ENCODE results near the gene TRPV5.

The TRPV5 gene

DNA sequence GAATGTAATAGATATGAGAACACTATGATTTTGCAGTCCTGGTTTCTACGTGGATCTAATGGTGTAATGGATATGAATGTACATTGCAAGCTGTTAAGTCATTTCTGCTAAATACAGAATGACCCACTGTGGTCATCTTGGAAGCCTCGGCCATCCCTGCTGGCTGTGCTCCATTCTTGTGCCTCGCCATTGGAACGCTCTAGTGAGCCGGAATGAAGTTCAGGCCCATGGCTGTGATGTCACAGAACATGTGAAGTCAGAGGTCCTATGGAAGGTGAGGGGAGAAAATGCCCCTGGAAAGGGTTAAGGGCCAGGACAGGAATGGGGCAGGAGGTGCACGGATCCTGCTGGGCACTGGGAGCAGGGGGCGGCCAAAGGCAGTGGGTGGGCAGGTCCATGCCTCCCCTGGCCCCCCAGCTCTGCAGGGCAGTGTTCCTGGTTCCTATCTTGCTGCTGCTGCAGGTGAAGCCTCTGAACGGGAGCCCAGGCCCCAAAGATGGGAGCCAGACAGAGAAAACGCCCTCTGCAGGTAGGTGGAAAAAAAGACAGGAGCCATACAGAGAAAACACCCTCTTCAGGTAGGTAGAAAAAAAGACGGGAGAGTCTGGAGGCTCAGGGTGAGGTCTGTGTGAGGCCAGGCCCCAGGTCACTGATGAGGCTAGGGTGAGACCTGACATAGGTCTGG lies 5.8 kb upstream of the TRPV5 start, which contains the start of gene LLCFC1:
LLCFC1 (plus strand) TSS at position 259 of the 685 bp plus-strand sequence; CDS start at position 397, 138 bp downstream.
- no peak for FAIRE-seq

DNA sequence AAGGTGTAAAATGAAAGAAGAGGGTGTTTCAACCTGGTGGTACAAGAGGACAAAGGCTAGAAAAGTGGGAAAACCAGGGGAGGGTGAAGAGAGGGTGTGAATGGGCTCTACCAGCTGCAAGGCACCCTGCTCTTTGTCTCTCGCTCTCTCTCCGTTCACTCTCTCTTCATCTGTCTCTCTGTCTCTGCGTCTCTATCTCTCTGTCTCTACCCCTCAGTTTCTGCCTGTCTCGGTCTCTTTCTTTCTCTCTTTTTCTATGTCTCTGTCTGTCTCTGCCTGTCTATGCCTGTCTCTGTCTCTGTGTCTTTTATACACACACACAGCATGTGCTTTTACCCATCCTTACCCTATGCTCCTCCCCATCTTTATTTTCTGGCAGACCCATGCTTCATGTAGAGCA lies 5.1 kb upstream of the TRPV5 start:
- no peak for FAIRE-seq

DNA sequence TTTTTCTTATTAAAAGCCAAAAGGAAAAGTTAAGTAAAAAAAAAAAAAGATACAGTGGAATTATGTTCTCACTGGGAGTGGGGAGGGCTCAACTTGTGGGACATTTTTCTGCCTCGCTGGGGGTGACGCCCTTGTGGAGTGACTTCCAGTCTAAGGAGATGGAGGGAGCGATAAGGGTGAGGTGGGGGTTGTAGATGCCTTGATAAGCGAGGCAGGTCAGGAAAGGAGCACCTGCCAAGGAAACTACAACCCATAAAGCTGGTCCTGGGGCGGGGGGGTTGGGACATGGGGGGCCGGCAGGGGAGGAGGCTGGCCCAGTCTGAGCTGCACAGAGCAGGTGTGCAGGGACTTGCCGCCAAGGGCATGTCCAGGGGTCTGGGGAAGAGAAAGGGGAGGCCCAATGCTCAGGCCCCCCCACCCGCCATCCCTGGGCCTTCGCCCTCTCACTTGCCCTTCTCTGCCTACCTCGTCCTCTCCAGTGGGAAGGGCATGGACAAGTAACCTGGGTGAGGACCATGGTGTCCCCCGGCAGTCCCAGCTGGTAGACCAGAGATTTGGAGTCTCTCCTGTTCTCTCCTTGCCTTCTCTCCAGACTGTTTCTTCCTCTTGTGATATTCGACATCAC lies 2.5 kb upstream of the TRPV5 start:
- no peak for FAIRE-seq

DNA sequence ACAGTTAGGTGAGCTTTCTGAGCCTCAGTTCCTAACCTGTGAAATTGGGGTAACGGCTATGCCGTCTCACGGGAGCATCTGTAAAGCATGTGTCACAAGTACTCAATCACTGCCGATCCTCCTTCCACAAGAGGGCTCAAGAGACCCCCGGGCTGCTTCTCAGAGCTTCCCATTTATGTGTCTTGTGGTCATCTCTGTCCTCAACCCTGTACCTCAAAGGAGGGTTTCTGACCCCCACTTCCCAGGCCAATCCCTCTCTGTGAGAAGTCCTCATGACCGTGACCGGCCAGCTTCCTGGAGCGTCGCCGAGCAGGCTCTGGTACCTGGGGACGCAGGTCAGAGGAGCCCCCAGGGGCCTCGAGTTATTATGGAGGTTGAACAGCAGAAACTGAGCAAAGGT lies 510 bp upstream of the TRPV5 start:
- FAIRE-seq, result no peak

DNA sequence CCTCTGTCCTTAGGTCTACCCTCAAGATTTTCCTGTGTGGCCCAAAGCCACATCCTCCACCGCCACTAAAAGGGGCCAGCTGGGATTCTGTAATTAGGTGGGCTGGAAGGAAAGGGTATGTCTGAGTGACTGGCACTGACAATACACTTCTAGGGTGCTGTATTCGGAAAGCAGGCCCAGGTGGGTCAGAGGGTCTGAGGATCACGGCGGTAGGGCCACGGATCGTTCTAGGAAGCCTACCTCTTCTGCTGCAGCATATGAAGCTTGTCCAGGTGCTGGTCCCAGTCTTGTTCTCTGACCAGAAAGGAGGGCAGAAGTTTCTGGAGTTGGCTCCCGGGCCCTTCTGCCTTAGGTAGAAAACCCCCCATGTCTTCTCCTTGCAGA lies 462 bp downstream of the TRPV5 start:
- no peak for FAIRE-seq

DNA sequence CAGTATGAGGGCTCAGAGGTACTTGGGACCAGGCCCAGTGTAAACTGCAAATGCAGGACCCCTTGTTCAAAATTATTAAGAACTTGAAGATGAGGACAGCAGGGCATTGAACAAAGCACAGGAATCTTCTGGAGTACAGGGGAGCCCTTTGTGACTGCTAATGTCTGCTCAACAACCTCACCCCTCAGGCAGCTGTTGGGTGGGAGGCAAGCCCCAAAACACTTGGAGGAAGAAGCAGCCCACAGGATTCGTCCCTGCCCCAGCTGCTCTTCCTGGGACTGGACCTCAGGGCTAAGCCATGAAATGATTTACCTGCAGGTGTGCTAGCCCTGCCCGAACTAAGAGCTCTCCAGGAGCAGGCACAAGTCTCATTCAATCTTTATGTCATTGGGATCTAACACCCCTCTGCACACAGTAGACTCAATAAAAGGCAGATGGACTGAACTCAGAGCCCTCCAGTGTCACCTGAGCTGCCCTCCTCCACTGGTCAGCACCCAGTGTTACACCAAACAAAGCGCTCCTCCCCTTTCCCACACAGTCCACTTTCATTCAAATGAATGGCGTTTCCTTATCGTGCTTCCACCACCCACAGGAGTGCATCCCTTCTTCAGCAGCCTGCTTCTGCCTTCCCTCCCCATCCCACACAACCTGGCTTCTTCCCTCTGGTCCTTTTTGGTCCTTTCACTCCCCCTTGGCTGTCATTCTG lies 1.0 kb downstream of the TRPV5 start:
- no peak for FAIRE-seq

DNA sequence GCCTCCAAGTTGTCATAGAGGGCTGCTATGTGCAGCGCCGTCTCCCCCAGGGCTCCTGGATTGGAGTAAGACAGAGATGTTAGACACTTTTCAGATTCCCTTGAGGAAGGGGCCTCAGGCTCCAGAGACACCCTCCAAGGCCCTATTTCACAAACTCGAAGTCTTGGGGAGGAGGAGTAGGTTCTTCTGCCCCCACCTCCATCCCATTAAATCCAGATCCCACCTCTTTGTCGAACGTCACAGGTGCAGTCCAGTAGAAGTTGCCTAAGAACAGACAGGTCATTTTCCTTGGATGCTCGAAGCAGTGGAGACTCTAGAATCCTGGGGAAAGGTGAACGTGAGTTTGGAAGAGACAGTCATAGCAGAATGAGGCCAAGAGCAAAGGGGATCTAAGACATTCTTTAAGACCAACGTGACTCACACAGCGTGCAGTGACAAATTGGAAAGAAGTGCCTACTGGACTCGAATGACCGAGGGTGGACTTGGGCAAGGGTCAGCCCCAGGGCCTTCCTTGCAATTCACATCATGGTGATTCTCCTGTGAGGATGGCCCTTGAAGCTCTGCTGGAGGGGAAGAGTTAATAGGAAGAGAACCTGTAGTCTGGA lies 3.3 kb downstream of the TRPV5 start:
- no peak for FAIRE-seq

DNA sequence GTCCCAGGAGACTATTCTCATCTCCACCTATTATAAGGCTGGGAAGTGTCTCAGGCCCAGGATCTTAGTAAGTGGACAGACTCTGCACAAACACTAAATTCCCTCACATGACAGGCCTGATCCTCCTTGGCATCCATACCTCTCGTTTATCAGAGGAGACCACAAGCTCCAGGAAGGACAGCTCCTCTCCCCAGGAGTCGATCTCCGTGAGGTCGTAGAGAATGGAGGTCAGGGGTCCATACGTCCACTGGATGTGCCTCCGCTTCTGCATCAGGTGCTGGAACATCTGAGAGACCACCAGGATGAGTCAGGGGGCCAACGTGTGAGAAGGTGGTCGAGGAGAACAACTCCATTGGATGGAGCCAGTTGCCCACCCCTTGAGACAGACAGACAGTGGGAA lies 5.6 kb downstream of the TRPV5 start:
- FAIRE-seq, result no peak

DNA sequence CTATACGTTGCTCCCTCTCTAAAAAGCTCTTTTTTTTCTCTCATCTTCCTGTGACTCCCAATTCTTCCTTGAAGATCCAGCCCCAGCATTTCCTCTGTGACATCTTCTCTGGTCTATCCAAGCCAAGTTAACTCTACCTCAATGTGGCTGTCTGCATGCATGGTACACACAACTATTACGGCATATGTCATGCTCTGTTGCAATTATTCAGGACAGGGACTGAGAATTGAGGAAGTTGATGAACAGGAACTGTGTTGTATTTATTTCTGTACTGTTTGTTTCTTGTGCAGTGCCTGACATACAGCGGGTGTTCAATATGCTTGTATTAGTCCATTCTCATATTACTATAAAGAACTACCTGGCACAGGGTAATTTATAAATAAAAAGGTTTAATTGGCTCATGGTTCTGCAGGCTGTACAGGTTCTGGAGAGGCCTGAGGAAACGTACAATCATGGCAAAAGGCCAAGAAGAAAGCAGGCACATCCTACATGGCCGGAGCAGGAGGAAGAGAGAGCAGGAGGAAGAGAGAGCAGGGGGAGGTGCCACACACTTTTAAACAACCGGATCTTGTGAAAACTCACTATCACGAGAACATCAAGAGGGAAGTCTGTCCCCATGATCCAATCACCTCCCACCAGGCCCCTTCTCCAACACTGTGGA lies 6.3 kb downstream of the TRPV5 start:
- no peak for FAIRE-seq

DNA sequence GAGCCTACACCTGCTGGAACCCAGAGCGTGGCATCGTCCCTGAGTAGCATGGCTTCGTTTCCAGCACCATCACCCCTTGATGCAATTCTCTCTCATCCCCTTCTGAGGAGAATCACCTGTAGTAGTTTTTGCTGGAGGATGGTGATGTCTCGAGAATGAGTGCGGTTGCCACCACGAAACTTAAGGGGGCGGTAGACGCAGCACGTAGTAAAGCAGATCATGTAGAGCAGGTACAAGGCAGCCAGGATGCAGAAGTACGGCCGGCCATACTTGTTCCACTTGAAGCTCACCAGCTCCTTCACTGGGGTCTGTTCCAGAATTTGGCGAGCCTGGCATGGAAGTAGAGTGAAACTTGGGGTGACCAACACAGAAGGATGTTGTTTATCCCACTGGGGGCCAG lies 8.1 kb downstream of the TRPV5 start:
- FAIRE-seq, result no peak

DNA sequence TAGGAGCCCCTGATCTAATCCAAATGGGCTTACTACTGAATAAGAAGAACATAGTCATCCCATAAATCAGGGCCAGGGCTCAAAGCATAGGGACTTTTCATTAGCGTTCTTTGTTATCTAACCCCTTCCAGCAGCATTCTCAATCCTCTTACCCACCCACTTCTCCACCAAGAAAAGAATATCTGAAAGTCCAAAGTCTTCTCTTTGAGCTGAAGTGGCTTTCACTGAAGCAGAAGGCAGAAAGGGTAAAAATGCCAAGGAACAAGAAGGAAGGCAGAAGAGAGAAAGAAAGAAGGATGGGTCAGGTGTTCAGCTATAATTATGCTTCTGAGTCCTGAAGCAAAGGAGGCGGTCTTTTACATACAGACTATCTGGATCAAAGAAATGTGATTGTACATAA lies 10.2 kb downstream of the TRPV5 start:
- FAIRE-seq, result no peak

DNA sequence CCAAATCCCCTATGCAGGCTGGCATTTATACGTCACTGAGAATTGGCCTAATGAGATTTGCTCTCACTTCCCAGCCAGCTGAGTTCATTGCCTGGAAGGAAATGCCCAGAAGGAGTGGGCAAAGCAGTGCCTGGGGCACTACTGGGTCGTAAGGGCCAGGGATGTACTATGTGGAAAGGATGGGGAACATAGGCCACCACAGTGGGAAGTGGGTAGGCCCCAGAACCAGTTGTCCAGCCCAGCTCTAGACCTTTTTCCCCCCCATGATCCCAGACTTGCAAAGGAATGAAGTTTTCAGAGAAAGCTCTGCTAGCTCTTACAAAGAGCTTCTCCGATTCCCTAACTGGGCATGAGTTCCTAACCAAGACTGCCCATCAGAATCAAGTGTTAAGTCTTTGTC lies 13.9 kb downstream of the TRPV5 start:
- no peak for FAIRE-seq

DNA sequence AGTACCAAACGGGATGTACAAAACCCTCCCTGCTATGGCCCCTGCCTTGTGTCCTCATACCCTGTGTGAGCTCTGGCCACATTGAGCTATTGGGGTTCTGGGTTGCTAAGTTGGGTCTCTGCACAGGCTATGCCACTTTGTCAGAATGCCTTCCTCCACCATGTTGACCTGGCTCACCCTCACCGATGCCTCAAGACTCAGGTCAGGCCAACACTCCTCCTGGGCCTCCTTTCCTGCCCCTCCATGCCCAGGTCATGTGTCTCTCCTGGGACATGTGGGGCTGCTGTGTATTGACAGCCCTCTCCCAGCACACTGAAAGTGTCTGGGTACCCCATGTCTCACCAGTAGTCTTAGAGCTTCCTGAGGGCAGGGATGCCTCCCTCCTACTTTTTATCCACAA lies 14.6 kb downstream of the TRPV5 start:
- no peak for FAIRE-seq

DNA sequence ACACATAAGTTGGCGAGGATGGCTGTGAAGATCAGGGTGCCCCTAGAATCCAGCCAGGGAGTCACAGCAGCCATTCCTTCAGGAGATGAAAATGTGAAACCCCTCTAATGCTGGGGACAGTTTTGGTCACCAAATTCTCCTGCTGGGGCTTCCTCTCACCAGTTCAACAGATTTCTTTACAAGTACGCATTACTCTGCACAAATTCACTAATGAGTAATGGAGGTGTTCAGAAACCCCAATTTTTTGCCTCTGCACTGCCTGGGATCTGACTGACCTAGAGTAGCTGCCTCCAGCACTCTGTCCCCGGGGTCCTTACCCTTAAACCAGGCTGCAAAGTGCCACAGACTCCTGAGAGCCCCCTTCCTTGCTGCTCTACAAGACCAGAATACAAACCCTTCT lies 16.1 kb downstream of the TRPV5 start:
- FAIRE-seq, result no peak

DNA sequence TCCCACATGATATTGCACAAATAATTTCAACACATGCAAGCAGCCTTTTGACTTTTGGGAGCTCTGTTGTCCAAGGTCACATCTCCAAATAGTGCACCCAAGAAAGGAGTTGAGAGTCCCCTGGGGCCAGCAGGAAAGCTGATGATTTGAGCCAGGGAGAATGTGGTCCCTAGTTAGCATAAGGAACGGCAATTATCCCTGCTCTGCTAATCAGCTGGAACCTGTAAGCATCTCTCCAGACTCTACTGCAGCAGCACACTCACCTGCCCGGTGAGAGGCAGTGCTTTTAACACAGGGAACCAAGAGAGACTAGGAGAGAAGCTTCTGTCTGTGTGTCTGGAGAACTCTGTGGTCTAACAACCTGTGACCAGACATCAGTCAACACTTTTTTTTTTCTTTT lies 17.0 kb downstream of the TRPV5 start:
- FAIRE-seq, result no peak

DNA sequence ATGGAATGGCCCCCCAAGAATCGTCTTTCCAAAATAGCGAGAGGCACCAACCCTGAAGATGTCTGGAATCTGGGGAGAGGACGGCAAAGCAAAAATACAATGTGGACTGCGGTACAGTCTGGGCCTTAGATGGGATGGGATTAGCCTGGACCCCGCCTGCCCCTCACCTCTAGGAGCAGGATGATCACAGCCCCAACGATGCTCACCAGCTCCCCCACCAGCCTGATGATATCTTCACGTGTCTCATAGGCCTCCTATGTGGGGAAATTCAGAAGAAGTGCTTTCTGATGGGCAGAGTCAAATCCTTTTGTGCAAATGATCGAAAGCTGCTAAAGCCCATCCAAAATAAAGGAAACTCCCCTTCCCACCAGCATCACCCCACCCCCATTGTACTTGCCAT lies 18.2 kb downstream of the TRPV5 start:
- no peak for FAIRE-seq

DNA sequence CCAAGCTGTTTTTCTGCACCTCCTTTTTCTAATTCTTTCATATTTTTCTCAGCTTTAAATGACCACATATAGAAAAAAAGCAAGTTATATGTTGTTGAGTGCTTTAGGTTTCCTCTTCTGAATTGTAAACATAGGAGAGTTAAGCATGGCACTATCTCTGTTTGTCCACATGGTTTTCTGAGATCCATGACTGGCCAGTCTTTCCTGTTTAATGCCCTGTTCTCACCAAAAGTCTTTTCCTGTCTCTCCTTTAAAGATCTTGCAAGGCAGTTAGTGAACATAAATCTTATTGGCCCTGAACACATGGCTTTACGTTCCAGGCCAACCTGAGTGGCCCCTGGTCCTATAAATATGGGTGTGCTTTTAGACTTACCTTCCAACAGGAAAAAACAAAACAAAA lies 19.4 kb downstream of the TRPV5 start:
- FAIRE-seq, result no peak

DNA sequence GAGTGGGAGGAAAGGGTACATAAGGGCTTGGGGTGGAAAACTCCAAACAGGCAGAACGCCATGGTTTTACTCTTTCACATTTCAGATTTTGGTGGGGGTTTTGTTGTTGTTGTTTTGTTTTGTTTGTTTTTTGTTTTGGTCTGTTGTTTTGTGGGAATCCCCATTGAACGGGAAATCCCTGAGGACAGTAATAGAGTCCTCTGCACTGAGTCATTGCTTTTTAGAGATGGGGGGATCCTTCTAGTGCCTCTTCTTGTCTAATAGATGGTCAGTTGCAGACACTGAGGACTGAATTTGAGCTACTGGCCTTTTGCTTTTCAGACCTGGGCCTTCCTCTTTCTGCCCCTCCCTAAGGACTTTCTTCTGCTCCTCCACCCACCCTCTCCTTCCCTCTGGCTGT lies 20.0 kb downstream of the TRPV5 start:
- no peak for FAIRE-seq

DNA sequence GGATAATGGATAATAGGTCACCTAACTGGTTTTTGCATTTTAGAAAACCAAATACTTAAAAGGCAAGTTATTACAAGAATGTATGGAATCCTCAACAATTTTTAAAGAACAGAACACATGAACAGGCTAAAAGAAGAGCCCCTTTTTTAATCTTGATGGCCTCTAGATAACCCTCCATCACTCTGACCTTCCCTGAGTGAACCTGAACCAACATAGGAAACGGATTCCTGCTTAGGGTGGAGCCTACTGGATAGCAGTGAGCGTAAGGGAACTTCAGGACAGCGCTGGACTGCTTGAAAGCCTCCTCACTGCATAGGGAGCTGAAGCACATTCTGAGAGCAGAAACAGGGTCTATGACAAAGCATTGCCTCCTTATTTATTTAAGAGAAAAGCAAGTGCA lies 20.5 kb downstream of the TRPV5 start:
- FAIRE-seq, result no peak

DNA sequence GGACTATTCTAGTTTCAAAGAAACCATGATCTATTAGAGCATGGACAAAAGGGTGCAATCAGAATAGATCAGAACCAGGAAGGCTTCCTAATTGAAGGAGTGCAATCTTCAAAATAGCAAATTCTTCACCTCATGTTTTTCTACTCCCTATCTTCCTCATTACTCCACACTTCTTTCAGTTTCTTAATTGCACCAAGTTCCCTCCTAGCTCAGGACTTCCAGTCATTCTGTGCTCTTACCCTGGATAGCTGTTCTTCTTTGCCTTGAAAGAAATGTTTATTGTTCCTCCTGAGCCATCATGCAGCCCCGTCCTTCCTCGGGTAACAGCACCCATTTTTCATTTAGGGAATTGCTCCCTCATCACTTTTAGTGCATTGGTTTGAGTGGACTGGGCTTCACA lies 23.1 kb downstream of the TRPV5 start:
- FAIRE-seq, result no peak

DNA sequence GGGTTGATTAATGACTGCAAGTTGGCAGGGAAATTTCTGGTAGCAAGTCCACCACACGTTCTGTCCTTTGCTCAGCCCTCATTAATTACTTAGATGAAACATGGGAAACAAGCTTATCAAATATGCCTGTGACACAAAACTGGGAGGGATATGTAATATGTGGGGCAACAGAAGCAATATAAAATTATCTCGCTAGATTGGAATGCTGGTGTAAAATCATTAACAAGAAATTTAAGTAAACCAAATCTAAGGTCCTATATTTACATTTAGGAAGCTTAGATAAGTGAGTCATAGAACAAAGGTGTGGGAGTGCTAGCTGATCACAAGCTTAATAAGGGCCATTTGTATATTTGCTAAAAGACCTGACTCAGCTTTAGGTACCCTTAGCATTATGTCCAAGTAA lies 23.5 kb downstream of the TRPV5 start:
- no peak for FAIRE-seq

DNA sequence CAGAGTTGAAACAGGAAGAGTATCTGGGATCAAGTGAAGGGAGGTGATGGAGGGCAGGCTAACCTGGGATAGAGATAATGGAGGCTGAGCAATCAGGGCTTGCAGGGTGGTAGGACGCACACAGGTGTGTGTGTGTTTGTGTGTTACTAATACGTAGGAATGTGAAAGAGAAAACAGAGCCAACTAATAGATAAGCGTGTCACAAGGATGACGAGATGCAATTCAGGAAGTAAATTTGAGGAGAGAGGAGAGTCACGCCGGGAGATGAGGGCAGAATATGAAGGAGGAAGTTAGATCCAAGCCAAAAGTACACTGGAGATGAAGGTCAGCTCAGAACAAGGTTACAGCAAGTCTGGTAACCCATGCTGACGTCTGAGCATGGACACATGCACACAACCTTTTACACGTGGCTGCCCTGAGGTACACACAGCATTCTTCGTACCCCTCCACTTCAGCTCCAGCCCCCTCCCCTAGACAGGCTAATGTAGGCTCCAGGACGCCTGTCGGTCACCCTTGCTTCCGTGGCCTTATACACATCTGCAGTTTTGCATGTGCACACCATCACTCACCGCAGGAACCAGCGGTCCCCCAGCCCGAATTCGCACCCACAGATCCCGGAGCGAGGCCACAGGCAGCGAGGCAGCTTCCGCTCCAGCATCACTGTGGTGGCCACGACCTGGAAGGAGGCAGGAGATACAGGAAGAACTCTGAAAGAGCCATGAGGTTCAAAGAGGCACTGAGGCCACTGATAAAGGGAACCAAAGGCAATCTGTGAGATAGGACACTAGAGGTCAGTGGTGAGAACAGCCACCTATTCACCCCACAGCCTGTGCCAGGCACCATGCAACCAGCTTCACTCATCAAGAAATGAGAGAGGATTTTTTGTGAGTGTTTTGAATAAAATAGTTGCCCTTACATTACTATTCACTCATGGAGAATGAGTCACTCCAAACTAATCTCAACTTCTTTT lies 24.3 kb downstream of the TRPV5 start:
- no peak for FAIRE-seq

All from endometrium (tissue), 2 donors.